GM13977 (cell line): ENCODE measurements around the gene SLC46A2.

Experiments
- DNase-seq: peaks from one replicate; pipeline ENCODE4 v3.0.0; 2012; ENCODE audit warnings: low spot score
- in situ Hi-C: fragments of 300-500 bp; cut with MboI; formaldehyde crosslinking; loops from one replicate; pipeline ENCODE4 v1.12.0; 2022; ENCODE audit warnings: low sequenced_read_pairs, low pct_unique_long_range_greater_than_20kb, mixed read lengths, inconsistent platforms; ENCODE audit not compliant: unreplicated experiment
- TF ChIP-seq, protein P1 (sequence below): IDR thresholded peaks from 2 replicates; pipeline ENCODE4 v1.5.1; 2012; ENCODE audit warnings: mild to moderate bottlenecking, control low read depth; ENCODE audit not compliant: insufficient read depth; ENCODE audit errors: extremely low read depth, missing control alignments

The SLC46A2 gene

DNA sequence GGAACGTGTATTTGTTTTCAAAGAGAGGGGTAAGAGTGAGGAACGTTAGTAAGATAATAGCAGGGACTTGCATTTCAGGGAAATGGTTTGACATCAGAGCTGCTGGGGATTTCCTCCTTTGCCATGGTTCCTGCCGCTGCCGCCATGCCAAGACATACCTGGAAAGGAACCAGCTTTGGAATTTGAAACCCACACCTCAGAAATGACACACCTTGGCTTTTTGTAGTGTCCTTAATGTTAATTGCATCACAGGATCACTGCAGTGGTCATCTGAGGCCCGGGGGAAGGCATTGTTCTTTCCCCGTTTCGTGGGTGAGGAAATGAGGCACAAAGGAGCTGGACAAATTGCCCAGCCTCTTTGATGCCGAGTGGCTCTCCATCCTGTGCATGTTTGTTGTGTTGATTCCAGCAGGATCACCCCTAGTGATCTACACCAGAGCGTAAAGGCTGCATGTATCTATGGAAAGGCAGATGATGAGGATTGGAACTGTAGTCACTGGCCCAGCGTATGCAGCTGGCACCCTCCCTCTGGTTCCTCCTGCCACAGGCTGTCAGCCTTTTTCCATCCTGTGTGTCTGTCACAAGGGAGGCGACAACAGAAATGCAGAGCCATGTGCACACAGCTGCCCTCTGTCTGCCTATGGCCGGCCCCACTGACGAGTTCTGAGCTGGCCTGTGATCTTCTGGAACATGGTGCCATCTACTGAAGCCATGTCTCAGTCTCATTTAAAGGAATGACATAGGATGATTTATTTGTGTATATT is 37.8 kb downstream of the SLC46A2 start:
- in situ Hi-C loops, result no loop called here
- DNase-seq, result no peak
- TF ChIP-seq, protein P1, sequence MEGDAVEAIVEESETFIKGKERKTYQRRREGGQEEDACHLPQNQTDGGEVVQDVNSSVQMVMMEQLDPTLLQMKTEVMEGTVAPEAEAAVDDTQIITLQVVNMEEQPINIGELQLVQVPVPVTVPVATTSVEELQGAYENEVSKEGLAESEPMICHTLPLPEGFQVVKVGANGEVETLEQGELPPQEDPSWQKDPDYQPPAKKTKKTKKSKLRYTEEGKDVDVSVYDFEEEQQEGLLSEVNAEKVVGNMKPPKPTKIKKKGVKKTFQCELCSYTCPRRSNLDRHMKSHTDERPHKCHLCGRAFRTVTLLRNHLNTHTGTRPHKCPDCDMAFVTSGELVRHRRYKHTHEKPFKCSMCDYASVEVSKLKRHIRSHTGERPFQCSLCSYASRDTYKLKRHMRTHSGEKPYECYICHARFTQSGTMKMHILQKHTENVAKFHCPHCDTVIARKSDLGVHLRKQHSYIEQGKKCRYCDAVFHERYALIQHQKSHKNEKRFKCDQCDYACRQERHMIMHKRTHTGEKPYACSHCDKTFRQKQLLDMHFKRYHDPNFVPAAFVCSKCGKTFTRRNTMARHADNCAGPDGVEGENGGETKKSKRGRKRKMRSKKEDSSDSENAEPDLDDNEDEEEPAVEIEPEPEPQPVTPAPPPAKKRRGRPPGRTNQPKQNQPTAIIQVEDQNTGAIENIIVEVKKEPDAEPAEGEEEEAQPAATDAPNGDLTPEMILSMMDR, result no peak

DNA sequence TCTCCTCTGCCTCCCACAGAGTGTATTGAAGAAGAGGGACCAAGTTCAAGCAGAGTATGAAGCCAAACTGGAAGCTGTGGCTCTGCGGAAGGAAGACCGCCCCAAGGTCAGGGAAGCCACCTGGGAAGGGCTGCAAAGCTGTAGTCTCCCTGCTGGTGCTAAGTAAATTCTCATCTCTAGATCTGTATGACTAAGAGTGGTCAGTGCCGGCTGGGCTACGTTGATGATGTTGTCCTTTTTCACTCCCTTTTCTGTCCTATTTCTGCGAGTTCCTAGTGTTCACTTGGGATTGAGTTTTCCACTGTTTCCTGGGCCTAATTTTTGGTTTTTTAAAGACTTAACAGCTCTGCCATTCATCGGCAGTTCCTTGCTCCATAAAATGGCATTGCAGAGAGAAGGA is 39.8 kb downstream of the SLC46A2 start:
- in situ Hi-C loops, result no loop called here
- TF ChIP-seq, protein P1, result no peak
- DNase-seq, result no peak

DNA sequence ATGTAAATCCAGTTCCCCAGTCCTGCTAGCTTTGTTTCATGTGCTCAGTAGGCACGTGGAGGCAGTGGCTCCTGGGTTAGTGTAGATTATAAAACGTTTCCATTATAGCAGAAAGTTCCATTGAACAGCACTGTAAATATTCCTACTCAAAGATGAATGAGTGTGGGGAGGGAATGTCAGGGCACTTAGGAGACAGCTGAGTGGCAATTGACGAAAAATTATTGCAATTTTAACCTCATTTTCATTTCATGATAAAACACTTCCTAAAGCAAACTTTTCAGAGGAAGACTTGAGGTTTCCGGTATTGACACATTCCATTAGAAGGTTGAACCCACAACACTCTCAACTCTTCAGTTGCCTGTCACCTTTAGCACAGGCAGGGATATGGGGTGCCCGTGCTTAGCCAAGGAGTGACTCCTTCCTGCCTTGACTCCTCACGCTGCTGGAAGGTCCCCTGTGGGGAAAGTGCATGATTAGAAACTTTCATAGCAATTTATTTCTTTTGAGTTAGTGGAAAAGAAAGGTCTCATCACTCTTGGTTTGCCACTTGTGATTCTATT is 41.2 kb downstream of the SLC46A2 start:
- in situ Hi-C loops, result loop anchor here (10.0 kb wide), 1 partner anchor 45 kb away; the partner anchor contains the start of gene SLC46A2
- DNase-seq, result no peak
- TF ChIP-seq, protein P1, result no peak

DNA sequence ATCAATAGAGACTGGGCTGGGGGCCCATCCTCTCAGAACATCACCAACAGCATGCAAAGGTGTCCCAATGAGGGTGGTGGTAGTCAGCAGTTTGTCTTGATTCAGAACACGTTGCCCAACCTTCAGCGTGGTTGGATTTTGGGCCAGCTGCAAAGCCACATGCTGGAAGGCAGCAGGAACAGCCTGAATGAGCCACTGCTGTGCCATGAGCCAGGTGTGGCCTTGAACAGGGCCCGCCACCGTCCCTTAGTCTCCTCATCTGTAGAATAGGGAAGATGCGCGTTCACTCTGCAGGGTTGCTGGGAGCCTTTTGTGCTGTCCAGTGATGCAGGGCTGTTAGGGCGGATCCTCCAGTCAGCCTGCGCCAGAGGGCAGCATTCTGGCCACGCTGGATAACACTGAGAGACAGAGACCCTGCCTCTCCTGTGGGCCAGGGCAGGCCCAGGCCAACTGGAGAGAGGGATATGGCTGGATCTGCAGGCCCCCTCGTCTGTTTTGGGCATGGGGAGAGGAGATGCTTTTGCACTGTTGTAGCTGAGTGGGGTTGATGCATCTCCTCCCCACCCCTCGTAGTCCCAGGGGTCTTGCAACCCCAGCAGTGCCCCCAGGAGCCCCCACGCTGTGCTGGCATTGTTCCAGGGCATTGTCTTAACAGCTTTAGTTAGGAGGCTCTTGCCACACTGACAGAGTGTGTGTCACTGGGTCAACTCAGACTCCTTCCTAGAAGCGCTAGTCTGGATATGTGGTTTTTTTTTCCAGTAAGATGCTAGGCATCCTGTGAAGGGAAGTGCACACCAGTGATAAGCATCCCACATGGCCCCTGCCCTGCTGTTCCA is 42.1 kb downstream of the SLC46A2 start:
- TF ChIP-seq, protein P1, result no peak
- DNase-seq, result no peak
- in situ Hi-C loops, result loop anchor here (10.0 kb wide), 1 partner anchor 46 kb away; the partner anchor contains the start of gene SLC46A2

DNA sequence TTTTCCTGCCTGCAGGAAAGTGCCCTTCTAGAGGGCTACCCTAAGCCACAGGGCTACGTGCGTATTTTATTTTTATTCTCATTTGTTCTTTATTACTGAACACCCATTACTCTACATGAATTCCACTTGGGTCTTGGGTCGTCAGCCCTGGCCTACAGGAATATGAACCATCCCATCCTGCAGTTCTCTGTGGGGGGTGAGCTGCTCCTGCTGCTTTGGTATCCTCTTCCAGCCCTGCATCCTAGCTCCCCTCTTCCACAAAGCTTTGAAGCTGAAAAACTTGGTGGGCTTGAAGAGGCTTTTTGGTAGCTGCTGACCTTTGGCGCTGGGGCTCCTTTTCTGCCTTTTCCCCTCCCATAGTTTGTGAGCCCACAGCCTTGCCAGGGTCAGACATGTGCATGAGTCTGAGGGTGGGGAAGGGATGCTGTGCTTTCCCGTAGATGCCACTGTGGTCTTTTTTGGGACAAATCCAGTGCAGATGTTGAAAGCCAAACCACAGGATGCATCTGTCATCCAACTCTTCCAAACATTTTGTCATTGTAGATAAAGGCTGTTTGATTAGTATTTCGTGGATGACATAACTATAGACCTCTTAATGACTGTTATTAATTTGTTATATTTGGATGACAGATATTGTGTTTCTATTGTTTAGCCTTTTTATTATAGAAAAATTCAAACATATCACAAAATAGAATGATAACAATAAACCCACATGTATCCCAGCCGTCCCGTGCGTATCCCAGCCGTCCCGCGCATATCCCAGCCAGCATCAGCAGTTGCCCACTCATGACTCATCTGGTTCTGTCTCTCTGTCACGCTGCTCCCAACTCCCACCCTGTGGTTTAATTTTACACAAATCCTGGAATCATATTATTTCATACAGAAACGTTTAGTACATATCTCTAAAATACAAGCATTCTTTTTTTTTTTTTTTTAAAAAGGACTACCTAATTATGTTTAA is 43.9 kb downstream of the SLC46A2 start:
- TF ChIP-seq, protein P1, result no peak
- no peak for DNase-seq
- in situ Hi-C loops, result loop anchor here (10.0 kb wide), 1 partner anchor 48 kb away; the partner anchor contains the start of gene SLC46A2
